Ureter (tissue), 1 donor: ENCODE data around the gene SYCP1. TPM values are rescaled to one million over a fixed set of nuclear protein-coding genes. Genes with fewer than 3 reads are reported as not detected.
"Not testable (repeated sequence)": the region's sequence is repeated elsewhere in the genome, so short reads cannot be mapped to it uniquely, and the experiment has no call there.

Source experiments
- DNase-seq: peaks from one replicate; pipeline ENCODE4 v3.0.0-alpha.2; 2020; ENCODE audit warnings: low spot score
- total RNA-seq: library from RNA; stranded (reverse); gene quantifications from one replicate; pipeline ENCODE4 v1.2.4, GENCODE V29; 2023
- donor health status: DM: yes; HTN: yes; CAD: no.

The SYCP1 gene
- total RNA-seq, 1 donor from 2014 or later, result not detected

DNA sequence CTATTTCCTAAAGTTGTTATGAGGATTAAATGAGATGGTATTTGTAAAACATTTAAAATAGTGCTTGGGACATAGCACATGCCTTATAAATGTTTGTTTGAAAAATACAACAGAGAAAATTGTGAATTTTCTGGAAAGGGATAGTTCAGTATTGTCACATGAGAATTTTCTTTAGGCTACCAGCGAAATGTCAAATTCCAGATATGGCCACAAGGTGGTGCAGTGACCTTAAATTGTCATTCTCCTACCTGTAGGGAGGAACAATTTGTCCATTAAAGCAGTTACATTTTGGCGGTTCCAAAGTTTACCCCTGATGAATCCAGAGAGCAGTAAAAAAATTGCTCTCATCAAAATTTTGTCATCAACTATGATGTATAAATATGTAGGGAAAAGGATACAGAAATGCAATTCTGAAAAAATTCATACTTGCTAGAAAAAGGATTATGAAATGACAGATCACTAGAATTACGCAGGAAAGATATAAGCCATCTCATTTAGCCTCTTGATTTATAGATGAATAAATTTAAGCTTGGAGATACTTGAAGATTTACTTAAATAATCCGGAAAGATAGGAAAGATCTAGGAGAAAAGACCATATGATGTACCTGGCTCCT, 124.7 kb downstream of the SYCP1 start:
- peak; percentile 67 for DNase-seq

DNA sequence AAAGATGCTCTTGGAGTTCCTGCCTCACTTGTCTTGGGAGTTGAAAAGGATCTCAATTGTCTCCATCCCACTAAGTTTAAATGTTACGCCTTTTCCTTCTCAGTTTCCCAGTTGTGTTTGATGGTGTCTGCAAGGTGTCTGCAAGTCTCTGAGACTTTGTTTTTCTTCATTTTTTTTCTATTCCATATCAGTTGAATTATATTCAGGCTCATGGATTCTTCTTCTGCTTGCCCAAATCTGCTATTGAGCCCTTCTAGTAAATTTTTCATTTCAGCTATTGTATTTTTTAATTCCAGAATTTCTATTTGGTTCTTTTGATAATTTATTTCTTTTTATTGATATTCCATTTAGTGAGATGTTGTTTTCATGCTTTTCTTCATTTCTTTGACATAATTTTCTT, 127.6 kb downstream of the SYCP1 start:
- no peak for DNase-seq

- DNase-seq, result no peak
Measured at GRCh38 chr1:114986286-114986685, 131.6 kb downstream of the SYCP1 start.

DNA sequence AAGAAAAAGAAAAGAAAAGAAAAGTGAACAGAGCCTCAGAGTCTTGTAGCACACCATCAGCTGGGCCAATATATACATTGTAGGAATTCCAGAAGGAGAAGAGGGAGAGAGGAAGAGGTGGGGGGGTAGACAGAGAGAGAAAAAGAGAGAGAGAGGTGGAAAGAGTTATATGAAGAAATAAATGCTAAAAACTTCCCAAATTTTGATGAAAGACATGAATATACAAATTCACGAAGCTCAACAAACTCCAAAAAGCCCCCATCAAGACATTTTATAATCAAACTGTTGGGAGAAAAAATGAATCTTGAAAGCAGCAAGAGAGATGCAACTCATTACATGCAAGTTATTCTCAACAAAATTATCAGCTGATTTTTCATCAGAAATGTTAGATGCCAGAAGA, 133.4 kb downstream of the SYCP1 start:
- no peak for DNase-seq

GRCh38 chr1:114997510-114998289, 143.0 kb downstream of the SYCP1 start:
- no peak for DNase-seq

GRCh38 chr1:115006191-115006590, 151.5 kb downstream of the SYCP1 start:
- DNase-seq, result no peak

DNA sequence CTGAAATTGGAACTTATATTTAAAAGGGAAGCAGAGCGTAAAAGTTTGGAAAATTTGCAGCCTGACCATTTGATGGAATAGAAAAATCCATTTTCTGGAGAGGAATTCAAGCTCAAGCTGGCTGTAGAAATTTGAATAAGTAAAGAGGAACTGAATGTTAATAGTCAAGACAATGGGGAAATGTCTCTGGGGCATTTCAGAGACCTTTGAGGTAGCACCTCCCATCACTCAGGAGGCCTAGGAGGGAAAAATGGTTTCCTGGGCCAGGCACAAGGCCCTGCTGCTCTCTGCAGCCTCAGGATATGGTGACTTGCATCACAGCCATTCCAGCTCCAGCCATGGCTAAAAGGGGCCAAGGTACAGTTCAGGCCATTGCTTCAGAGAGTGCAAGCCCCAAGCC, 157.3 kb downstream of the SYCP1 start:
- no peak for DNase-seq

DNA sequence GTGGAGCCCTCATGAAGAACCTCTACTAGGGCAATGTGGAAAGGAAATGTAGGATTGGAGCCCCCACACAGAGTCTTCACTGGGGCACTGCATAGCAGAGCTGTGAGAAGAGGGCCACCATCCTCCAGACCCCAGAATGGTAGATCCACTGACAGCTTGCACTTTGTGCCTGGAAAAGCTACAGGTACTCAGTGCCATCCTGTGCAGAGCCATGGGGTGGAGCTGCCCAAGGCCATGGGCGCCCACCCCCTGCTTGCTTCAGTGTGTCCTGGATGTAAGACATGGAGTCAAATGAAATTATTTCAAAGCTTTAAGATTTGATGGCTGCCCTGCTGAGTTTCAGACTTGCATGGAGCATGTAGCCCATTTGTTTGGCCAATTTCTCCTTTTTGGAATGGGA, 157.8 kb downstream of the SYCP1 start:
- DNase-seq, result no peak

DNA sequence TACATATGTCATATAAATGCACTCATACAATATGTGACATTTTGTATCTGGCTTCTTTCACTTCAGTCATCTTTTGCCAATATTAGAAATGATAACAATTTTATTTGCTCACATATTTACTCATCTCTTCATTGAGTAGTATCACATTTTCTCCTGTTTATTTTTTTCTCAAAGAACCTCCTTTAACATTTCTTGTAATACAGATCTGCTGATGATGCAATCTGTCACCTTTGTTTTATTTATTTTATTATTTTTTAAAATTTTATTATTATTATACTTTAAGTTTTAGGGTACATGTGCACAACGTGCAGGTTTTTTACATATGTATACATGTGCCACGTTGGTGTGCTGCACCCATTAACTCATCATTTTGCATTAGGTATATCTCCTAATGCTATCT, 159.1 kb downstream of the SYCP1 start:
- DNase-seq, result no peak

DNA sequence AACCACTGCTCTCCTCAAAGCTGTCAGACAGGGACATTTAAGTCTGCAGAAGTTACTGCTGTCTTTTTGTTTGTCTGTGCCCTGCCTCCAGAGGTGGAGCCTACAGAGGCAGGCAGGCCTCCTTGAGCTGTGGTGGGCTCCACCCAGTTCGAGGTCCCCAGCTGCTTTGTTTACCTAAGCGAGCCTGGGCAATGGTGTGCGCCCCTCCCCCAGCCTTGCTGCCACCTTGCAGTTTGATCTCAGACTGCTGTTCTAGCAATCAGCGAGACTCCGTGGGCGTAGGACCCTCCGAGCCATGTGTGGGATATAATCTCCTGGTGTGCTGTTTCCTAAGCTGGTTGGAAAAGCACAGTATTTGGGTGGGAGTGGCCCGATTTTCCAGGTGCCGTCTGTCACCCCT, 164.9 kb downstream of the SYCP1 start:
- DNase-seq, result not testable (repeated sequence)

- no peak for DNase-seq
Measured at GRCh38 chr1:115021145-115021544, 166.5 kb downstream of the SYCP1 start.

DNA sequence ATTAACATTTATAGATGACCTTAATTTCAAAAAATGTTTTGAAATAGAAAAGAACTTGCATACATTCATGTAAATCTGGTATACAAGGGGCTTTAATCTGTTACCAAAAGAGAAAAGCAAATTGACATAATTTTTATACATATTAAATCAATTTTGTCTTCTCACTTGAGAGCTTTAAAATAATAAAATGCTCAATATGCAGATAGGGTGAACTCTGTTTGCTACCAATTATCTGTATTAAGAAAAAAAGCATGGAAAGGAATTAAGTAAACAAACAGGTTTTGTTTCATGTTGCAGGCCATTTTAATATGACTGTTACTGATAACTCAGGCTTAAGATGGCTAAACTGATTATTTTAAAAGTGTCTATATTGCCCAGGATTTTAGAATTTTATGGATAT, 168.9 kb downstream of the SYCP1 start:
- DNase-seq, result no peak

DNA sequence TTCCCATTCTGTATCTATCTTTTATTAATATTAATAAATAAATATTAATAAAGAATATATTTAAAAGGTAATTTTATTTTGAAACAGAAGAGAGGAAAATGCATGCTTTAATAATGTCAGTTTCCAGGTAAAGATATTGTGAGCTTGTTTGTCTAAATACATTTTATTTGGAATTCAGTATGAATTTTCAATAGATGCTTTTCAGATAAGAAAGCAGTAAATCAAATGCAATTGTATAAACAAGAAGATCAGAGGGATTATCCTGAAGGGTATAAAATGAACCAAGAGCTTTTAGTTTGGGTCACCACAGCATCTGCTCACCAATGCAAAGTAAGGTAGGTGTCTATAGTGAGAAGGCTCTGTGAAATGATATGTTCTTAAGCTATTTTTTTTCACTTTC, 174.9 kb downstream of the SYCP1 start, which contains the start of gene TSHB:
TSS of gene TSHB (plus strand) at position 301 of the 400 bp plus-strand sequence. CDS start 3,537 bp downstream, outside the sequence.
- DNase-seq, result no peak

DNA sequence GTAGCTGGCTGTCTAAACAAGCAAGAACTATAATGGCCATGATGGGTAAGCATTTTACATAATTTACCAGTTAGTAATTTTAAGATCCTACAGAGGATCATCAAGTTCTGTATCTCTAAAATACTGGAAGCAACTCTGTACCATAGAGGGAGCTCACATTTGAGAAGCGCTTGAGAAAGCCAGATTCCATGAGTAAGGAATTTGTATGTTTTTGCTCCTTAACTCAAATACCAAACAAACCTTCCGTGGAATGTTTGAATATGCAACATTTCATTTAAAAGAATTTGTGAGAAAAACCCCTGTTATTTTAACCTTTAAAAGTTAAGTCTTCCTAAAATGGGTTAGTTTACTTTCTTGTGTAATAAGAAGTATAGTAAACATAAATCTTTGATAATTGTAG, 176.9 kb downstream of the SYCP1 start:
- DNase-seq, result no peak

GRCh38 chr1:115035652-115036051, 181.0 kb downstream of the SYCP1 start:
- no peak for DNase-seq

DNA sequence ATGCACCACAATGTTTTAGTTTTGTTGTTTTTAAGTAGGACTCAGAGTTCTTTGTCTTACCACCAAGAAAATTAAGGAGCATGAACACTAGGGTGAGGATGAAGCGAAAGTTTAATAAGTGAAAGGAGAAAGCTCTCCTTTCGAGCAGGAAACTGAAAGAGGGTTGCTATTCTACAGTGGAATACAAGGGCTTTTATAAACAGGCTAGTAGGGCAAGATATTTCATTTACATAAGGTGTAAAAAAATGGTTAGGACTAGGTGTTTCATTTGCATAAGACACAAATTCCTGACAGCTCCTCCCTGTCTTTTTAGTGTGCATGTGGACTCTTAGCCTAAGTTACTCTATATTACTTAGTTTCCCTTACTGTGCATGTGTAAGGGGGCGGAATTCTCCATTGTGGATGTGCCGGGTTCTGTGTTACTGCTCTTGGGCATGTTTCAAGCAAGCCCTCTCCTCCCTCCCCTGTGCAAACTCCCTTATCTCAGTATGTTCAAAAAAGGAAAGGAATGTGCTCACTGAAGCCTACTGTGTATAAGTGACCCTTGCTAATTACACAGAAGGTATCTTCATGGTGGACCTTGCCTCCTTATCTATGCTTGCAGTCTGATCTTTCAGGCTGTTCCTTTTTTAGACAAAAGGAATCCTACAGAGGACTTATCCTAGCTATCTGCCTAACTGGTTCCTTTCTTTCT, 182.3 kb downstream of the SYCP1 start:
- DNase-seq, result no peak

DNA sequence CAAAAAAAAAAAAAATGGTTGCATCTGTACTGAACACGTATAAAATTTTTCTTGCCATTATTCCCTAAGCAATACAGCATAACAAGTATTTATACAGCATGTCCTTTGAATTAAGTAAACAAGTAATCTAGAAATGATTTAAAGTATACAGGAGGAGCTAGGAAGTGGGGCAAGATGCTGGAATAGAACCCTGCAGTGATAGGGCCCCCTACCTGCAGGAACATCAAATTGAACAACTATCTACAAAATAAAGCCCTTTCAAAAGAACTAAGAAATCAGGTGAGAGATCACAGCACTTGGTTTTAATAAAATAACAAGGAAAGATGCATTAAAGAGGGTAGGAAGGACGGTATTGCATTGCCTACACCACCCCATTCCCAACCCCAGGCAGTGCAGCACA, 185.8 kb downstream of the SYCP1 start:
- no peak for DNase-seq

GRCh38 chr1:115041654-115042053, 187.0 kb downstream of the SYCP1 start:
- no peak for DNase-seq

Other genes starting within 250 kb of the SYCP1 start
- 8.4 TPM for gene DENND2C, start 184.8 kb upstream of the SYCP1 start, total RNA-seq
- gene AMPD1, start 159.3 kb upstream of the SYCP1 start, total RNA-seq, result 0.86 TPM
- gene NRAS, start 138.1 kb upstream of the SYCP1 start, total RNA-seq, result 21.7 TPM
- gene CSDE1, start 96.9 kb upstream of the SYCP1 start, total RNA-seq, result 612 TPM
- gene SIKE1, start 74.2 kb upstream of the SYCP1 start, total RNA-seq, result 40.6 TPM
- not detected for gene TSHB, start 175.0 kb downstream of the SYCP1 start, total RNA-seq
- 22.0 TPM for gene TSPAN2, start 234.6 kb downstream of the SYCP1 start, total RNA-seq